ENCODE results near the gene ZDHHC3.

The ZDHHC3 gene

DNA sequence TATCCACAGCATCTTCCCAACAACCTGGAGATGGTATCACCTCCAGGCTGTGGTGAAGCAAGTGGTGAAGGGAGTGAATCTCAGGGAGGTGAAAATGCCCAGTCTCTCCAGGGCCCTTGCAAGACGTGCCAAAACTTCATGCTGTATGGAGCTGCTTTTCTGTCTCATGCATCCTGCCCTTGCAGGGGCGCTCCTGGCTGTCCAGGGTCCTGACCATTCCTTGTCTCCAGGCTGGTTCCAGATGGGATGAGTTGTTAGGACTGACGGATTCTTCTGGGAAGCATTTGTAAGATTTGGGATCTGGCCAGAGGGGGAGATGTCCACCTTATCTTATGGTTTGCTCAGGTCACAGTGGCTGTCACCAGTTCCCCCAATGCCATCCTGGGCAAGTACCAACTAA, 85.7 kb downstream of the ZDHHC3 start:
- FAIRE-seq = no peak

DNA sequence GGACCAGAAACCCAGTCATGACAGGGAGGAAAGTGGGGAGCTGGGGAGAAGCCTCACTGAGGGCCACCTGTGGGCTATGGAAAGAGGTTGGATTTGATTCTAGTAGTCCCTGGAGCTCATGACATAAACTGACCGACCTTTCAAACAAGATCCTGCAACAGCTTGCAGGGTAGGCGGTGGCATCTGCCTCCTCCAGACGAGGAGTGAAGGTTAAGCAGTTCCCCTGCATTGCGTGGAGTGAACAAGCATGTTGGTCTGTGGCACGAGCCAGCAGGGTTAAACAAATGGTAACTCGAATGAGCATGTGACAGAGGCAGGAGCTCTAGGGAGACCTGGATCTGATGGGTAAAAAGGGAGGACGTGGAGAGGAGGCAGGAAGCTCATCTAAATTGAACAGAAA, 88.9 kb downstream of the ZDHHC3 start:
- no peak for FAIRE-seq

DNA sequence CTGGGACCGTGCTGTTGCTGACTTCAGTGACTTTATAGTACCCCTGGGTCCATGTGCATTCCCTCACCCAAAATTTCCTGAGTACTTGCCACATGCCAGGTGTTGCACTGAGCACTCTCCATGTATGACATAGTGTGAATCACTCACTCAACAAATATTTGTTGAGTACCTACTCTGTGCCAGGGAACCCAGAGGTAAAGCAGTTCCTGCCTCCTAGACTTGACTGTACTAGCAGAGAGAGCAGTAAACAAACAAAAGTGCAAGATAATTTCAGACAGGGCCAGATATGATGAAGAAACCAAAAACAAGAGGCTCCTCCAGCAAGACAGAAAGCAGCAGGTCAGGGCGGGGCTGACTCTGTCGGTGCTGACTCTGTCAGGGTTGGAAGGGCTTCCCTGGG, 89.4 kb downstream of the ZDHHC3 start:
- FAIRE-seq = no peak

DNA sequence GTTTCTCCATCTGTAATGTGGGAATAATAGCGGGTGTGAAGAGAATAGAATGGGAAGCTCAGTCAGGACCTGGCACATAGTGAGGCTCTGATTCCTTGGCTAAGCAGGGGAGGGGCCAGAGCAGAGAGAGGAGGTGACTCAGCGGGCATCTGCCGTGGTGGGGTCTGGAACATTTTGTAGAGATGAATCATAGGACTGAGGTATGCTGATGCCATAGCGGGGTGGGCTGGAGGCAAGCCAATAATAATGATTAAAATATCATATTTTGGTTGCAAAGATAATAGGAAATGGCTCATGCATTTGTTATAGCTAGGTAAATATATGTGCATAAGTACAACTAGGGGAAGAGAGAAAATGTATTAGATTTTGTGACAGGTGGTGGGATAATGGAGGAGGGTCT, 90.4 kb downstream of the ZDHHC3 start:
- no peak for FAIRE-seq

DNA sequence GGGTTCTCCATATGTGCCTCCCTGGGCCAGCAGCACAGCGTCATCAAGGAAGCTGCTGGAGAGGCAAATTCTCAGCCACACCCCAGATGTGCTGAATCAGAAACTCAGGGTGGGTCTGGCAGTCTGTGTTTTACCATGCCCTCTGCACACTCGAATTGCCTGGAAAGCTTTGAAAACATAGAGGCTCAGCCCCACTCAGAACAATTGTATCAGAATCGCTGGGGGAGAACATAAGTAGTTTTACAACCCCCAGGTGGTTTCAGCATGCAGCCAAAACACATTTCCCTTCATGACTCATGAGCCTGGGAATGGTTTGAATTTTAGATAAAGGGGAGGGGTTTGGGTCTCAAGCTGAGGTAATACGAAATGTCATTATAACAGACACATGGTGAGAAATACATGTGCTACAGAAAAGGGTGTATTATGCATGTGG, 92.0 kb downstream of the ZDHHC3 start:
- FAIRE-seq = no peak

DNA sequence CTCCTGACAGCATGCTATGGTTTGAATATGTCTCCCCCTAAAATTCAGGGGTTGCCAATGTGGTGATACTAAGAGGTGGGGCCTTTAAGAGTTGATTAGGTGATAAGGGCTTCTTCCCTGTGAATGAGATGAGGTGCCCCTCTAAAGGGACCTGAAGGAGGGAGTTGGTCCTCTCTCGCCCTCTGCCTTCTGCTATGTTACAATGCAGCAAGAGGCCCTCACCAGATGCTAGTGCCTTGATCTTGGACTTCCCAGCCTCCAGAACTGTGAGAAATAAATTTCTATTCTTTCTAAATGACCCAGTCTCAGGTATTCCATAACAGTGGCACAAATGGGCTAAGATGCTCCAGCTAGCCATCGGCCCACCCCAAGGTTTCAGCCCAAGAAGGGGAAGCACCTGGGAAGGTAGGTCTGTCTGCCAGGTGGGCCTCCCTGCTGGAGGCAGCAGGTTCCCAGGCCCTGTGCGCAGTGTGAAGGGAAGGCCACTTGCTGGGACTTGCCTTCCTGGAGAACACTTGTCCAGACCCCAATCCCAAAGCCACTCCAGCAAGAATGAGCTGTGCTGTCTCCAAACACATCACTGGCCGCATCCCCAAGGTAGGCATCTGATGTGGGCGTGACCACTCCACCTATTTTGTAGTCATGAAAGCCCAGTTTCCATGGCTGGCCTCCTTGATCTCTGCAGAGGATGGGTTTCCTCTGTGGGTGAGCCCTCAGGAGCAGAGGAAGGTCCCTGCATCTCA, 92.6 kb downstream of the ZDHHC3 start:
- FAIRE-seq = no peak

DNA sequence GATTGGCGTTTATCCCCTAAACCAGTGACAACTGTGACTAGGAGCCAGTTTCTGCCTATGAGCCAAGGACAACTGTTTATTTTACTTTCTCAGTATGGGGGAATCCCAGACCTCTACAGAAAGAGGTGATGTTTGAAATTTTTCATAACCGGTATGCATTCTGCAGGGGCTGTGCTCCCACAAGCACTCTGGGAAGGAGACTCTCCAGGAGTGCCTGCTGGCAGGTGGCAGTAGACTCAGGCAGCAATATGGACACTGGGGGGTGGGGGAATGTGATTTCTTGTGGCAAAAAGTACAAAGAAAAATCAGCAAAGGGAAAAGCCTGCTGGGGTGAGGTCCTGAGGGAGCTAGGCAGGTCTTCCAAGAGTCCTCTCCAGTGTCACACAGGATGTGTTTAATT, 95.7 kb downstream of the ZDHHC3 start:
- FAIRE-seq = no peak

DNA sequence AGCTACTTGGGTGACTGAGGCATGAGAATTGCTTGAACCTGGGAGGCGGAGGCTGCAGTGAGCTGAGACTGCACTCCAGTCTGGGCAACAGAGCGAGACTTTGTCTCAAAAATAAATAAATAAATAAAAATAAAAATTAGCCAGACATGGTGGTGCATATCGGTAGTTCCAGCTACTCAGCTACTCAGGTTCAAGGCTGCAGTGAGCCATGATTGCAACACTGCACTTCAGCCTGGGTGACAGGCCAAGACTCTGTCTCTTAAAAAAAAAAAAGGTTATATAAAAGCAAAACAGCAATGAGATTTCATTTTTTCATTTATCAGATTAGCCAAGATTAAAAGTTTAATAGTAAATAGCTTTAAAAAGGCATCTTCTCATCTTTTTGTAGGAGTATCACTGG, 98.6 kb downstream of the ZDHHC3 start:
- FAIRE-seq = no peak

DNA sequence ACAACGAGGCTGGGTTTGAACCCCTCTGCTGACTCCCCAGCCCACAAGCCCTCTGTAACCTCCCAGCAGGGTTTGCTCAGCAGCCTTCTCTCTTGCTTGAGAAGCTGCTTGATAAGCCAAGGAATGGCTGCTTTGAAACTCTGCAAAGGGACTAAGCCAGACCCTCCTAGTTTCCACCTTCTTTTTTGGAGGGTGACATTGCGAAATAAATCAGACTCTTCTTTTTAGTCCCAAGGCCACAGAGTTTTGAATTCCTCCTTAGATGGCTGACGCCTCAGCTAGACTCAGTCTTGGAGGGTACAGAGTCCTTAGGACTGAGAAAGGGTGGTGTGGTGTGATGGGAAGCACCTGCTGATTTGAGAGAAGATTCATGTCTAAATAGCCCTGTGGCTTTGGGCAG, 100.4 kb downstream of the ZDHHC3 start:
- no peak for FAIRE-seq

Data from TTC549 (cell line).